ENCODE measurements around the gene ADAMTS19.
"Not testable (repeated sequence)": the region's sequence is repeated elsewhere in the genome, so short reads cannot be mapped to it uniquely, and the experiment has no call there.

ADAMTS19 gene

DNA sequence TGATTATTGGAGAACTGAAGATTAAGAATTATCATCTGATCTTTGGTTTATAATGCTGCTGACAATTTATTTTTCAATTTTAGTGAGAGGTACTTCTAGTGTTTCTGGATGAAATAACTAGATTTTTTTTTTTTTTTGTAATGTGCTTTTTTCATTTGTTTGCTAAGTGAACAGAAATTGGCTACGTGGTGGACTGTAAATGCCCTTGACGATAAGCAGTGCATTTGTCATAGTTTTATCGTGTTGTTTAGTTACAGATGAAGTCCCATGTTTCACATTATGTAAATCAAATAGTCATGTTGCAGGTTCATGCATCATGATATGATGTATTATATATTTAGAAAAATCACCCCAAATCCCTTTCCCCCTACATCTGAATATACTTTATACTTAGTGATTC lies 81.0 kb downstream of the ADAMTS19 start:
- H3K4me3 ChIP-seq (ENCODE audit: low read depth, low read length) = no peak overlapping the region
- TF ChIP-seq, protein P1, sequence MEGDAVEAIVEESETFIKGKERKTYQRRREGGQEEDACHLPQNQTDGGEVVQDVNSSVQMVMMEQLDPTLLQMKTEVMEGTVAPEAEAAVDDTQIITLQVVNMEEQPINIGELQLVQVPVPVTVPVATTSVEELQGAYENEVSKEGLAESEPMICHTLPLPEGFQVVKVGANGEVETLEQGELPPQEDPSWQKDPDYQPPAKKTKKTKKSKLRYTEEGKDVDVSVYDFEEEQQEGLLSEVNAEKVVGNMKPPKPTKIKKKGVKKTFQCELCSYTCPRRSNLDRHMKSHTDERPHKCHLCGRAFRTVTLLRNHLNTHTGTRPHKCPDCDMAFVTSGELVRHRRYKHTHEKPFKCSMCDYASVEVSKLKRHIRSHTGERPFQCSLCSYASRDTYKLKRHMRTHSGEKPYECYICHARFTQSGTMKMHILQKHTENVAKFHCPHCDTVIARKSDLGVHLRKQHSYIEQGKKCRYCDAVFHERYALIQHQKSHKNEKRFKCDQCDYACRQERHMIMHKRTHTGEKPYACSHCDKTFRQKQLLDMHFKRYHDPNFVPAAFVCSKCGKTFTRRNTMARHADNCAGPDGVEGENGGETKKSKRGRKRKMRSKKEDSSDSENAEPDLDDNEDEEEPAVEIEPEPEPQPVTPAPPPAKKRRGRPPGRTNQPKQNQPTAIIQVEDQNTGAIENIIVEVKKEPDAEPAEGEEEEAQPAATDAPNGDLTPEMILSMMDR (IDR thresholded peaks at IDR 0.05; ENCODE audit: borderline replicate concordance, insufficient read depth, low read depth, low read length) = no peak

DNA sequence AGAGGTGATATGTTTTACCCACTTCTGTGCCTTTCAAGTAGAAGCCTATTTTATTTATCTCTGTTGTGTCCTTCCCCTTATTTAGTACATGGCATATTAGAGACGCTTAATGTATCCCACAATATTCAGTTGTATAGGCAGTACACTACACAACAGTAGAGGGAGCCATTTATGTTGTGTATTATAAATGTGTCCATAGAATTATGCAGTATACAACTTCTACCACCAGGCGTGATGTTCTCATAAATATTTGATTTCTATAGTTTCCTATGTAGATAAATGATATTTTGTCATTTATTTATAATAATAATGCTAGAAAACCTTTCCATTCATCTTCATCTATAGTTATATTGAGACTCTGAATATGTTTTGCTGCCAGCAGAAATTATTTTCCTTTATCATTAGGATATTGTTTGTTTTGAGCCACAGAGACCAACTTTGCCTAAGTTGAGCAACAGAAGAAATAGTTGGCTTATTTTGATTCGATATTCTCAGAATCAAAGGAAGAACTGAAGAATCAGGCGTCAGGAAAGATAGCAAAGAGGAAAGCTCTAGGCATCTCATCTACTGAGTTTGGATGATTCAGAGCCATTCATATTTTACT lies 81.7 kb downstream of the ADAMTS19 start:
- H3K4me3 ChIP-seq (ENCODE audit: low read depth, low read length) = no peak overlapping the region
- TF ChIP-seq, protein P1 (IDR thresholded peaks at IDR 0.05; ENCODE audit: borderline replicate concordance, insufficient read depth, low read depth, low read length) = no peak

DNA sequence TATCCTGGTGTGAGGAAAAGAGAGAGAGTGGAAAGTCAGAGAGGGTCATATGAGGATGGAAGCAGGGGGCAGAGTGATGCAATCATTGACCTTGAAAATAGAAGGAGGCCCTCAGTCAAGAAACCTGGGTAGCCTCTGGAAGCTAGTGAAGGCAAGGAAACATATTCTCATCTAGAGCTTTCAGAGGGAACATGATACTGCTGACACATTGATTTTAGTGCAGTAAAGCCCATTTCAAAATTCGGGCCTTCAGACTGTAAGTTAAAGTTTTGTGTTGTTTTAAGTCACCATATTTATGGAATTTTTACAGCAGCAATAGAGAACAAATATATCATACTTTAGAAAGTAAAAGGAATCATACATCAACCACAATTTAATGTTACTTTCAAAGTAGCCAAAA lies 87.0 kb downstream of the ADAMTS19 start:
- TF ChIP-seq, protein P1 (IDR thresholded peaks at IDR 0.05; ENCODE audit: borderline replicate concordance, insufficient read depth, low read depth, low read length) = no peak
- H3K4me3 ChIP-seq (ENCODE audit: low read depth, low read length) = no peak overlapping the region

DNA sequence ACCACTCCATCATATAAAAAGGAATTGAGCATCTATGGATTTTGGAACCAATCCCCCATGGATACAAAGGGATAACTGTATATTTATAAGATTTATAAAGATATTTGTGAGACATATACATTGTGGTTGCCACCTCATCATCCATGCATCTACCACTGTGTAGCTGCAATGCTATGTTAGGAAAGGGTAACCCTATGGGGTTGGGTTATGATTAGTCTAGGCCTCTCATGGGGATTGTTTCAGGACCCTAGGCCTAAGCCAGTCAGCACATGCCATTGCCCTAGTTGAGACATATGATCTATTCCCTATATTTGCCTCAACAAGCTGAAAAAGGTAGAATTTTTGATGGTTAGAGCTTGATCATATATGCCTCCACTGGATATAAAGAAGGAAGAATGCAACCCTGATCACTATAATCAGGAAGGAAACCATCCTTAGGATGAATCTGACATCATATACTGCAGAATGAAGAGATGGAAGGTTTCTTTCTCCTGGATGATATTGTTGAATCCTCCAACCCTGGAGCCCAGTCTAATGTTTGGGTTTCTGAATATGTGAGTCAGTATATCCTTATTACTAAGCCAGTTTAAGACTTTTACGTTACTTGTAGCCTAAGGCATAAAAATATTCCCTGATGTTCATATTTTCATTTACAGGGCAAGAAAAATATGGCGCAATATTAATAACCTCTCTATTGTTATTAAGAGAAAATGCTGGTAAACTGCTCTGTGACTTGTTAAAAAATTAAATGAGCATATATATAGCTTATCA lies 94.2 kb downstream of the ADAMTS19 start:
- no peak overlapping the region for H3K4me3 ChIP-seq (ENCODE audit: low read depth, low read length)
- TF ChIP-seq, protein P1 (IDR thresholded peaks at IDR 0.05; ENCODE audit: borderline replicate concordance, insufficient read depth, low read depth, low read length) = no peak

DNA sequence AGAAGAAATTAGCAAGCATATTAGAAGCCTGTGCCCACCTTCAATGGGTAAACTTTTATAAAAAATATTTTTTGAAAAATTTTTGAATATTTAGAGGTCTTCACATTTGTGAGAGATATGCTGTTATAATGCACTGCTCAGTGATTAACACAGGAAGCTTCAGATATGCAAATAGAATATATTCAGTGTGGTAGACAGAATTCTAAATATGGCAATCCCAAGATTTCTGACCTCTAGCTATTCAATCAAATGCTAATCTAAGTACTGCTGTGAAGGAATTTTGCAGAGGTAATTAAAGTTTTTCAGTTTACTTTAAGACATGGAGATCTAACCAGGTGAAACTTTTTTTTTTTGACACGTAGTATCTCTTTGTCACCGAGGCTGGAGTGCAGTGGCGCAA lies 103.5 kb downstream of the ADAMTS19 start:
- TF ChIP-seq, protein P1 (IDR thresholded peaks at IDR 0.05; ENCODE audit: borderline replicate concordance, insufficient read depth, low read depth, low read length) = no peak

DNA sequence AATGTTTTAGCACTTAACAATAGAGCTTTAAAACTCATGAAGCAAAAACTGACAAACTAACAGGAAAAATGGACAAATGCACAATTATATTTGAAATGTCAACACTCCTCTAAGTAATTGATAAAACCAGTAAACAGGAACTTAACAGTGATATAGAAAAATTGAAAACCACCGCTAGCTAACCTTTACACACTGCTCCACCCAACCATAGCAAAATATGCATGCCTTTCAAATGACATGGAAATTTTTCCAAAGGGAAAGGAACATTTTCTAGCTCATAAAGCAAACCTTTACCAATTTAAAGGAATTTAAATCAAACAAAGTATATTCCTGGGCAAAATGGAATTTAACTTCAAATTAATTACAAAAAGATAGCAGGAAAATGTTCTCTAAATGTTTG lies 109.2 kb downstream of the ADAMTS19 start:
- no peak overlapping the region for H3K4me3 ChIP-seq (ENCODE audit: low read depth, low read length)
- TF ChIP-seq, protein P1 (IDR thresholded peaks at IDR 0.05; ENCODE audit: borderline replicate concordance, insufficient read depth, low read depth, low read length) = no peak

More for the DNA sequence above, 103.5 kb downstream of the ADAMTS19 start:
- H3K4me3 ChIP-seq (ENCODE audit: low read depth, low read length) = no peak overlapping the region

DNA sequence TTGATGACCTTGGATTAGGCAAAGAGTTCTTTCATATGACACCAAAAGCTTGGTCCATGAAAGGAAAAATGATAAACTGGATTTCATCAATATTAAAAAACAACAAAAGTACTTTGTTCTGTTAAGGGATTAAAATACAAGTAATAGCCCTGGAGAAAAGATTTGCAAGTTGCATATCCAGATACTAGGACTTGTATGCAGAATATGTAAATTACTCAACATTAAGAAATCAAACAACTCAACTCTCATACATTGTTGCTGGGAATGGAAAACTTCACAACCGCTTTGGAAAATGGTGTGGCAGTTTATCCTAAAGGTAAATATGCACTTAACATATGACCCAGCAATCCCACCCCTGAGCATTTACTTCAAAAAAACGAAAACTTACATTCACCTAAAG lies 112.0 kb downstream of the ADAMTS19 start:
- no peak overlapping the region for H3K4me3 ChIP-seq (ENCODE audit: low read depth, low read length)
- TF ChIP-seq, protein P1 (IDR thresholded peaks at IDR 0.05; ENCODE audit: borderline replicate concordance, insufficient read depth, low read depth, low read length) = no peak

DNA sequence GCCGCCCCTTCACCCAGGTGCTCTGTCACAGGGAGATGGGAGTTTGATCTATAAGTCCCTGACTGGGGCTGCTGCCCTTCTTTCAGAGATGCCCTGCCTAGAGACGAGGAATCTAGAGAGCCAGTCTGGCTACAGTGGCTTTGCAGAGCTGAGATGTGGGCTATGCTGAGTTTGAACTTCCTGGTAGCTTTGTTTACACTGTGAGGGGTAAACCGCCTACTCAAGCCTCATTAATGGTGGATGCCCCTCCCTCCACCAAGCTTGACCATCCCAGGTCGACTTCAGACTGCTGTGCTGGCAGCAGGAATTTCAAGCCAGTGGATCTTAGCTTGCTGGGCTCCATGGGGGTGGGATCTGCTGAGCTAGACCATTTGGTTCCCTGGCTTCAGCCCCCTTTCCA lies 124.4 kb downstream of the ADAMTS19 start:
- H3K4me3 ChIP-seq (ENCODE audit: low read depth, low read length) = not testable (repeated sequence)
